ENCODE measurements around the gene CAMKK1.

The CAMKK1 gene

DNA sequence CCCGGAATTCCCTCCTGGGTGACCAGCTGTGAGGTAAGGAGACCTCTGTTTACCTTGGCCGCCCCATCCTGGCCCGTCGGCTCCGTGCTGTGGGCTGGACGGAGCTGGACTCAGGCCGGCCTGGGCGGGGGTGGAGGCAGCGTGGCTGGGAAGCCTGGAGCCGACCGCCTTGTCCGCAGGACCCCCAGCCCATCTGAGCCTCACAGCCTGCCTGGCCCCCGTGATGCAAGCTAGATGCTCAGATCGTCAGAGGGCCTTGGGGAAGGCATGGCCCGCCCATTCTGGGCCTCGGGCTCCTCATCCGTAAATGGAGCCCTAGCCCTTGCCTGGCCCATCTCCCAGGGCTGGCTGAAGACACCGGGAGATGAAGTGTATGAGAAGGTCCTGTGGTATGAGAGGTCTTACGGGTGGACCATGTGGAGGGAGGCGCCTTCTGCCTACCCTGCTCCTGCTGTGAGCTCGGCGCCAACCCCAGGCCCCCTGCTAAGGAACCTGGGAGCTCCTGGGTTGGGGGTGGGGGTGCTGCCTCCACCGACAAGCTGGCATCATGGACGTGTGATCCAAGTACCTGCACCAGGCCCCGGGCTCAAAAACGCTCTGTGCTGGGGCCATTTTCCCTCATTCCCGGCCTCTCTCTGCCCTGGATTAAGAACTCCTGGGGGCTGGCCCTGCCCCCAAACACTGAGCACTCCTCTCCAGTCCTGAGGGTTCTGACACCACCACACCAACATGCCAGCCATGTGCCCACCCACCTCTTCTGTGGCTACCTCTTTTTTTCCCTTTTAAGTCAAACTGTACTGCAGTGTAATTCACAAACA is 28.9 kb upstream of the CAMKK1 start:
- Histone ChIP-seq H3K4me3 (peak overlapping the region; percentile 26 to 50), H3K36me3 (peaks cover 0 to 12% (median 0%) of the 10 kb centered on the region in 3 donors), H3K27me3 (no peaks in the 10 kb centered on the region), H3K4me1 (peaks cover 8 to 77% (median 57%) of the 10 kb centered on the region in 4 donors), H3K27ac (peak overlapping the region; percentile 79 to 84), H3K9me3 (no peaks in the 10 kb centered on the region)
- intact Hi-C loops (cut with DNase I; ENCODE audit: low total_unique reads): no loop called here
- TF ChIP-seq, protein P1, sequence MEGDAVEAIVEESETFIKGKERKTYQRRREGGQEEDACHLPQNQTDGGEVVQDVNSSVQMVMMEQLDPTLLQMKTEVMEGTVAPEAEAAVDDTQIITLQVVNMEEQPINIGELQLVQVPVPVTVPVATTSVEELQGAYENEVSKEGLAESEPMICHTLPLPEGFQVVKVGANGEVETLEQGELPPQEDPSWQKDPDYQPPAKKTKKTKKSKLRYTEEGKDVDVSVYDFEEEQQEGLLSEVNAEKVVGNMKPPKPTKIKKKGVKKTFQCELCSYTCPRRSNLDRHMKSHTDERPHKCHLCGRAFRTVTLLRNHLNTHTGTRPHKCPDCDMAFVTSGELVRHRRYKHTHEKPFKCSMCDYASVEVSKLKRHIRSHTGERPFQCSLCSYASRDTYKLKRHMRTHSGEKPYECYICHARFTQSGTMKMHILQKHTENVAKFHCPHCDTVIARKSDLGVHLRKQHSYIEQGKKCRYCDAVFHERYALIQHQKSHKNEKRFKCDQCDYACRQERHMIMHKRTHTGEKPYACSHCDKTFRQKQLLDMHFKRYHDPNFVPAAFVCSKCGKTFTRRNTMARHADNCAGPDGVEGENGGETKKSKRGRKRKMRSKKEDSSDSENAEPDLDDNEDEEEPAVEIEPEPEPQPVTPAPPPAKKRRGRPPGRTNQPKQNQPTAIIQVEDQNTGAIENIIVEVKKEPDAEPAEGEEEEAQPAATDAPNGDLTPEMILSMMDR (IDR thresholded peaks at IDR 0.05): no peak
- DNase-seq: peak; percentile 62 to 90

DNA sequence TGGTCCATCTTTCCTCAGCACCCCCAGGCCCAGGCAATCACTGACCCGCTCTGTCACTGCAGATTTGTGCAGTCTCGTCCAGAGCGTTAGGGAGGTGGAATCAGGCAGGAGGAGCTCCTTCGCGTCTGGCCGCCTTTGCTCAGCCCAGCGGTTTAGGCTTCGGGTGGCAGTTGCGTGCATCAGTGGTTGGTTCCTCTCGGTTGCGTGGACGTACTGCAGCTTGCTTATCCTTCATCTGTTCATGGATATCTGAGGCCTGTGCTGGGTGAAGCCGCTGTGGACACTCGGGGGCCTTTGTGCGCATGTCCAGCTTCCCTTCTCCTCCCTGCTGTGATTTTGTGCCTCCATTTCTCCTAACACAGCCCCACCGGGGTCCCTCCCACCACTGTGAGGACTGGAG is 28.2 kb upstream of the CAMKK1 start:
- peak overlapping the region; percentile 26 to 50 for H3K4me3 ChIP-seq
- peaks cover 0 to 12% (median 0%) of the 10 kb centered on the region in 3 donors for H3K36me3 ChIP-seq
- H3K27me3 ChIP-seq: no peaks in the 10 kb centered on the region
- no peak for DNase-seq
- intact Hi-C loops (cut with DNase I; ENCODE audit: low total_unique reads): no loop called here
- peaks cover 11 to 77% (median 56%) of the 10 kb centered on the region in 4 donors for H3K4me1 ChIP-seq
- no peaks in the 10 kb centered on the region for H3K9me3 ChIP-seq
- TF ChIP-seq, protein P1 (IDR thresholded peaks at IDR 0.05): no peak
- peak overlapping the region; percentile 79 to 84 for H3K27ac ChIP-seq

DNA sequence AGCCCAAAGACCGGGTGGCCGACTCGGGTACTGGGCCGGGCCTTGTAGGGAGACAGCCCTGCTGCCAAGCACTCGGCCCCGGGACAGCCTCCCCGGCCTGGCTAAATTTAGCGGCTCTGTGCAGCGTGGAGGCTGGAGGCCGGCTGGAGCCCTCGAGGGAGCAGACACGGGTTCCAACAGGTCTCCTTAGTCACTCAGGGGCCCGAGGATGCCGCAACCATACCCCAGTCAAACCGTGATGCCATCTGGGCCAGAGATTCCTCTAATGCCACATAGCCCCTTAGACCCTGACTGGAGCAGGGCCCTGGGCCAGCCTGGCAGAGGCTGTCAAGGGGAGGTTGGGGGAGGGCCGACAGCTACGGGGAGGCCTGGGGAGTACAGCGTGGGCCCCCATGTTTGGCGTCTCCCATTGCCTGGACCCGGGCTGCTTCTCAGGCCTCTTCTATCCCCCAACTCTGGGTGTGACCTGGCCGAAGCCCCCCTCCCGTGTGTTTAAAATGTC is 26.3 kb upstream of the CAMKK1 start:
- peaks cover 11 to 76% (median 49%) of the 10 kb centered on the region in 4 donors for H3K4me1 ChIP-seq
- H3K4me3 ChIP-seq: no peak overlapping the region
- H3K27ac ChIP-seq: peak overlapping the region; percentile 84 to 91
- DNase-seq: peak; percentile 76 to 96
- peaks cover 0 to under 1% (median 0%) of the 10 kb centered on the region in 3 donors for H3K36me3 ChIP-seq
- TF ChIP-seq, protein P1 (IDR thresholded peaks at IDR 0.05): no peak
- H3K9me3 ChIP-seq: no peaks in the 10 kb centered on the region
- no peaks in the 10 kb centered on the region for H3K27me3 ChIP-seq
- intact Hi-C loops (cut with DNase I; ENCODE audit: low total_unique reads): no loop called here

DNA sequence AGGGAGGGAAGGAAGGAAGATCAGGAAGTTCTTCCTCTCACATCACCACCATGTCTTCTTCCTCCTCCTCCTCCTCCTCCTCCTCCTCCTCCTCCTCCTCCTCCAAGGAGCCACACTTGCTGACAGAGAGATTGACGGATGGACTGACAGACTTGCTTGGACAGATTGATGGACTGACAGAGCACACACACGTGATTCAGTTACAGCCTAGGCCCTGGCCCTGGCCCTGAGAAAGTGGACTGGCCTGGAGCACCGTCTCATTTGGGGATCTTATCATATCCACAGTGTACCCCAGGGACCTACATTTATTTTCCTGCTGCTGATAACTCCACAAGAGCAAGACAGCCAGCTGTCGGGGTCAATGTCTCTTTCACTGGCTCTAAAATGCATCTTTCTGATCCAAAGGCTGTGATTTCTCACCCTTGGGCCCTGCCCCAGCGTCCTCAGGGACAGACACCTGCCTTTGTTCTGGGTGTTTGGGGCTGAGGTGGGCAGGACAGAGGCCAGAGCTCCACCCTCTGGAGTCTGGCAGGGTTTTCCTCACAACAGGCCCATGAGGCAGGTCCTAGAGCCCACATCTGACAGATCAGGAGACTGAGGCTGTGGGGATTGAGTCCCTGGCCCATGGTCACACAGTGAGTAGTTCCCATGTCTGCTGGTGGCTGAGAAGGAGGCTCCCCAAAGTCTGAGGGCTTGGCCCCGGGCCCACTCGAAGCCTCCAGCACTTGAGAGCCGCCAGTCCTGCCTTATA is 25.7 kb upstream of the CAMKK1 start:
- TF ChIP-seq, protein P1 (IDR thresholded peaks at IDR 0.05): peak in 1 of 2 experiments; percentile 22
- H3K4me1 ChIP-seq: peaks cover 11 to 82% (median 49%) of the 10 kb centered on the region in 4 donors
- H3K9me3 ChIP-seq: no peaks in the 10 kb centered on the region
- H3K27me3 ChIP-seq: no peaks in the 10 kb centered on the region
- peak overlapping the region; percentile 84 to 91 for H3K27ac ChIP-seq
- no peaks in the 10 kb centered on the region for H3K36me3 ChIP-seq
- DNase-seq: no peak
- intact Hi-C loops (cut with DNase I; ENCODE audit: low total_unique reads): no loop called here
- H3K4me3 ChIP-seq: no peak overlapping the region

DNA sequence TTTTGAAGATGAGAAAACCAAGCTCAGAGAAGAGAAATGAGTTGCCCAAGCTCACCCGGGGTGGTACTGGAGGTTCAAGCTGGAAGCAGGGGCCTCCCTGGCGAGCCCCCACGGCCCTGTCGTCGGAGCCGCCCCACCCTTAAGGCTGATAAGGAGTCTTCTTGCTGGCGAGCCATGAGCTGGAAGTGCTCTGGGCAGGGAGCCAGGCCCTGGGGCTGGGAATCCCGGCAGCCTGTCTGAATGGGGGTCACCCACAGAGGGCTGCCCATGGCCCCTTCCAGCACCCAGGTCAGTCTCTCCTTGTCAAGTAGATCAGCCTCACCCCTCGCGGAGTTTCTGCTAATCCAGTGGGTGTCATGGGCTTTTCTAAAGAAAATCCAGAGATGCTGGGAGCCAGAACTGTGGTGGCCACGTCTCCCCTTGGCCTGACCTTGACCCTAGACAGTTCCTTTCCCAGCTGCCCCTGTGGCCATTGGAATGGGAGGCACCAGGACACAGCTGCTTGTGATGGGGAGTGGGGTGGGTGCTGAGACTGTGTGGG is 24.6 kb upstream of the CAMKK1 start:
- Histone ChIP-seq H3K27ac (peak overlapping the region; percentile 84 to 91), H3K4me1 (peaks cover 11 to 88% (median 47%) of the 10 kb centered on the region in 4 donors), H3K36me3 (no peaks in the 10 kb centered on the region), H3K4me3 (no peak overlapping the region), H3K9me3 (no peaks in the 10 kb centered on the region), H3K27me3 (no peaks in the 10 kb centered on the region)
- DNase-seq: no peak
- TF ChIP-seq, protein P1 (IDR thresholded peaks at IDR 0.05): no peak
- intact Hi-C loops (cut with DNase I; ENCODE audit: low total_unique reads): no loop called here

Data from tibial artery (tissue), 4 donors.